Measurements from ENCODE around the gene ADRA2B.

GRCh38 chr2:96153291-96153713 is 36.9 kb upstream of the ADRA2B start:
- TF ChIP-seq CTCF (conservative IDR thresholded peaks at IDR 0.05) (no peak), ZFX (IDR thresholded peaks at IDR 0.05) (no peak)

Data from C4-2B (cell line).